Measurements from ENCODE around the gene CHP1. TPM values are rescaled to one million over a fixed set of nuclear protein-coding genes. Genes with fewer than 3 reads are reported as not detected.
A peak's percentile ranks its signal among the peaks of the same experiment; 100 is the strongest.

CHP1 gene
- total and polyA plus RNA-seq, 9 of the 15 experiments (the other 6 are each of a cell fraction or from before 2014, with no cell fraction given): 31.7 to 83.4 (median 67.6) TPM

GRCh38 chr15:41283653-41284426 lies 52.8 kb downstream of the CHP1 start (continued):
- TF ChIP-seq ZBTB9 (CRISPR knock-in tag; IDR thresholded peaks at IDR 0.05): peak; percentile 33; the same call in 1 of the 2 replicates
- no peak for TF ChIP-seq ZNF140 (CRISPR knock-in tag; IDR thresholded peaks at IDR 0.05)
- no peak for TF ChIP-seq ATF1 (CRISPR knock-in tag; IDR thresholded peaks at IDR 0.05)
- TF ChIP-seq ATF1 (tag; IDR thresholded peaks at IDR 0.05): peak; percentile 97
- no peak for TF ChIP-seq TGIF2 (CRISPR knock-in tag; IDR thresholded peaks at IDR 0.05)
- peak; percentile 77 for TF ChIP-seq MYBL2 (IDR thresholded peaks at IDR 0.05; ENCODE audit: low read depth)
- TF ChIP-seq MYBL2 (CRISPR knock-in tag; IDR thresholded peaks at IDR 0.05; ENCODE audit: borderline replicate concordance): no peak
- no peak for TF ChIP-seq ERF (CRISPR knock-in tag; IDR thresholded peaks at IDR 0.05)
- peak; percentile 93 for TF ChIP-seq RB1 (IDR thresholded peaks at IDR 0.05; ENCODE audit: low read depth)
- peak; percentile 79 for TF ChIP-seq CREB1 (IDR thresholded peaks at IDR 0.05)
- TF ChIP-seq CREB1 (CRISPR knock-in tag; IDR thresholded peaks at IDR 0.05): peak; percentile 83
- TF ChIP-seq KLF13 (tag; IDR thresholded peaks at IDR 0.05; ENCODE audit: borderline replicate concordance, low read depth): 0 out of 2 replicates have a peak, but pooled peaks have one; percentile 24
- TF ChIP-seq SNIP1 (IDR thresholded peaks at IDR 0.05; ENCODE audit: low read depth): no peak
- TF ChIP-seq HDAC2 (IDR thresholded peaks at IDR 0.05): peak; percentile 11
- peak; percentile 33; the same call in 1 of the 2 replicates for TF ChIP-seq ZBTB26 (CRISPR knock-in tag; IDR thresholded peaks at IDR 0.05)
- TF ChIP-seq ZNF512 (tag; IDR thresholded peaks at IDR 0.05): no peak
- peak; percentile 69 for TF ChIP-seq FOXM1 (IDR thresholded peaks at IDR 0.05; ENCODE audit: low read depth)
- TF ChIP-seq FOXM1 (CRISPR knock-in tag; IDR thresholded peaks at IDR 0.05; ENCODE audit: low read depth): no peak
- TF ChIP-seq SIRT6 (IDR thresholded peaks at IDR 0.05; ENCODE audit: low read depth, low read length): no peak
- no peak for TF ChIP-seq GTF2A2 (tag; IDR thresholded peaks at IDR 0.05)
- TF ChIP-seq ZNF134 (CRISPR knock-in tag; conservative IDR thresholded peaks at IDR 0.05): no peak
- TF ChIP-seq USF1 (CRISPR knock-in tag; IDR thresholded peaks at IDR 0.05): peak; percentile 82
- TF ChIP-seq UBTF (IDR thresholded peaks at IDR 0.05; ENCODE audit: borderline replicate concordance in 1 of 2, low read depth in 2 of 2, low read length in 2 of 2): peak in 1 of 2 experiments; percentile 86; a peak in 2 of 4 replicates

Data from K562 (cell line).